DND-41 (cell line): ENCODE measurements around the gene IFNG.
A peak's percentile ranks its signal among the peaks of the same experiment; 100 is the strongest.
"Not testable (repeated sequence)": the region's sequence is repeated elsewhere in the genome, so short reads cannot be mapped to it uniquely, and the experiment has no call there.

Experiments used
- ATAC-seq: fragments of 200-7000 bp; cut with Tn5 transposase; 3 replicates; pipeline ENCODE4 v1.9.1; 2021; ENCODE audit warnings: low read depth; ENCODE audit not compliant: insufficient read depth
- DNase-seq: peaks from one replicate; pipeline ENCODE4 v3.0.0-alpha.2; 2020
- H2AFZ ChIP-seq: 2 replicates; pipeline ENCODE4 v1.6.0; 2012; ENCODE audit warnings: low read depth, low read length
- H3K27ac ChIP-seq: 2 replicates; pipeline ENCODE4 v1.5.1; 2012; ENCODE audit warnings: low read length, inconsistent platforms
- H3K27me3 ChIP-seq: fragments of 200-600 bp; sonication (generic); 2 replicates; pipeline ENCODE4 v1.6.0; 2012; ENCODE audit warnings: low read length, mild to moderate bottlenecking, inconsistent platforms; ENCODE audit not compliant: insufficient read depth, poor library complexity
- H3K36me3 ChIP-seq: 2 replicates; pipeline ENCODE4 v1.5.1; 2012; ENCODE audit warnings: low read length, inconsistent platforms; ENCODE audit not compliant: insufficient read depth
- H3K4me1 ChIP-seq: 2 replicates; pipeline ENCODE4 v1.5.1; 2012; ENCODE audit warnings: mild to moderate bottlenecking, low read length; ENCODE audit not compliant: insufficient read depth
- H3K4me2 ChIP-seq: 2 replicates; pipeline ENCODE4 v1.6.0; 2012; ENCODE audit warnings: mild to moderate bottlenecking, moderate library complexity, low read length, inconsistent platforms; ENCODE audit not compliant: insufficient read depth
- H3K4me3 ChIP-seq, 2 experiments: fragments of 200-600 bp in 1 of 2; shearing (Covaris generic) in 1 of 2; 2 replicates each; pipeline ENCODE4 v1.5.1; 2012 to 2016; ENCODE audit warnings: inconsistent platforms in 2 of 2, low read length in 2 of 2, mild to moderate bottlenecking in 2 of 2, low read depth in 1 of 2, moderate library complexity in 1 of 2
- H3K79me2 ChIP-seq: 2 replicates; pipeline ENCODE4 v1.6.0; 2012; ENCODE audit warnings: low read length, inconsistent platforms; ENCODE audit not compliant: insufficient read depth
- H3K9ac ChIP-seq: 2 replicates; pipeline ENCODE4 v1.6.0; 2012; ENCODE audit warnings: low read depth, mild to moderate bottlenecking, inconsistent platforms, low read length, moderate library complexity
- H3K9me3 ChIP-seq: 2 replicates; pipeline ENCODE4 v1.5.1; 2012; ENCODE audit warnings: low read length, moderate library complexity, mild to moderate bottlenecking, inconsistent platforms; ENCODE audit not compliant: insufficient read depth, severe bottlenecking
- H4K20me1 ChIP-seq: 2 replicates; pipeline ENCODE4 v1.6.0; 2012; ENCODE audit warnings: low read length; ENCODE audit not compliant: insufficient read depth
- CTCF ChIP-seq: IDR thresholded peaks from 2 replicates; pipeline ENCODE4 v1.5.1; 2012; ENCODE audit warnings: borderline replicate concordance, low read length, moderate library complexity, mild to moderate bottlenecking; ENCODE audit not compliant: poor library complexity, severe bottlenecking; ENCODE audit errors: extremely low read depth
- EZH2 ChIP-seq: IDR thresholded peaks from 3 replicates; pipeline ENCODE4 v1.6.1; 2012; ENCODE audit warnings: borderline replicate concordance, low read depth, mild to moderate bottlenecking, moderate library complexity, low read length, inconsistent platforms; ENCODE audit not compliant: severe bottlenecking

Gene IFNG

GRCh38 chr12:68176257-68176656 is 16.7 kb upstream of the IFNG start:
- Histone ChIP-seq H3K4me3 (no peak overlapping the region), H3K27me3 (no peaks in the 10 kb centered on the region), H3K79me2 (no peaks in the 10 kb centered on the region), H3K9ac (no peak overlapping the region), H3K9me3 (no peaks in the 10 kb centered on the region), H3K4me1 (peaks cover 9% of the 10 kb centered on the region), H3K27ac (no peak overlapping the region), H2AFZ (no peak overlapping the region), H3K36me3 (no peaks in the 10 kb centered on the region), H4K20me1 (no peaks in the 10 kb centered on the region), H3K4me2 (no peak overlapping the region)
- ATAC-seq: no peak
- TF ChIP-seq EZH2: no peak
- no peak for TF ChIP-seq CTCF
- no peak for DNase-seq

GRCh38 chr12:68175557-68176061 is 16.1 kb upstream of the IFNG start:
- peak; percentile 6 for DNase-seq
- no peak overlapping the region for H3K4me3 ChIP-seq
- H3K4me1 ChIP-seq: peaks cover 2% of the 10 kb centered on the region
- no peak for TF ChIP-seq CTCF
- no peak for TF ChIP-seq EZH2
- no peak overlapping the region for H3K27ac ChIP-seq
- H3K36me3 ChIP-seq: no peaks in the 10 kb centered on the region
- no peaks in the 10 kb centered on the region for H3K79me2 ChIP-seq
- no peaks in the 10 kb centered on the region for H3K27me3 ChIP-seq
- no peak overlapping the region for H3K4me2 ChIP-seq
- no peak overlapping the region for H3K9ac ChIP-seq
- H3K9me3 ChIP-seq: no peaks in the 10 kb centered on the region
- H2AFZ ChIP-seq: no peak overlapping the region
- no peaks in the 10 kb centered on the region for H4K20me1 ChIP-seq
- peak; percentile 52 for ATAC-seq

- not testable (repeated sequence) for H3K9me3 ChIP-seq, H3K79me2 ChIP-seq, H3K4me2 ChIP-seq, H4K20me1 ChIP-seq, ATAC-seq, H3K9ac ChIP-seq, H3K4me3 ChIP-seq, H2AFZ ChIP-seq, H3K27ac ChIP-seq, H3K4me1 ChIP-seq, H3K36me3 ChIP-seq, H3K27me3 ChIP-seq, DNase-seq
Observed at GRCh38 chr12:68174761-68175160, 15.2 kb upstream of the IFNG start.

- Histone ChIP-seq H3K4me2 (no peak overlapping the region), H3K9ac (no peak overlapping the region), H3K9me3 (no peaks in the 10 kb centered on the region), H4K20me1 (no peaks in the 10 kb centered on the region), H3K4me1 (no peaks in the 10 kb centered on the region), H3K79me2 (no peaks in the 10 kb centered on the region), H3K27ac (no peak overlapping the region), H2AFZ (no peak overlapping the region), H3K27me3 (no peaks in the 10 kb centered on the region), H3K36me3 (no peaks in the 10 kb centered on the region), H3K4me3 (no peak overlapping the region)
- TF ChIP-seq CTCF (no peak), EZH2 (no peak)
- ATAC-seq (no peak), DNase-seq (no peak)
Observed at GRCh38 chr12:68173792-68174191, 14.3 kb upstream of the IFNG start.
